Activated CD4-positive, alpha-beta T cell treated with anti-CD3 and anti-CD28 coated beads for 36 hours (primary cell): ENCODE data around the gene ERBB4. TPM values are rescaled to one million over a fixed set of nuclear protein-coding genes. Genes with fewer than 3 reads are reported as not detected.
"Not testable (repeated sequence)": the region's sequence is repeated elsewhere in the genome, so short reads cannot be mapped to it uniquely, and the experiment has no call there.

Experiments
- ATAC-seq: fragments of 200-7000 bp; cut with Tn5 transposase; one replicate; pipeline ENCODE4 v1.10.0; 2021; ENCODE audit warnings: mild to moderate bottlenecking, moderate library complexity
- CTCF ChIA-PET: fragments of 350-600 bp; sonication (Branson Sonifier 250); formaldehyde crosslinking; loops from one replicate; lab custom pipeline; 2021; ENCODE audit warnings: antibody characterized with exemption; lab: Charles Lee
- POLR2A ChIA-PET: fragments of 350-600 bp; sonication (Branson Sonifier 250); formaldehyde crosslinking; loops from one replicate; lab custom pipeline; 2021; ENCODE audit warnings: antibody characterized with exemption, inconsistent platforms; lab: Charles Lee
- DNase-seq: peaks from one replicate; pipeline ENCODE4 v3.0.0-alpha.2; 2020
- H3K27ac Mint-ChIP-seq: one replicate; pipeline ENCODE4 v1.8.0; 2021; ENCODE audit warnings: mixed read lengths
- H3K27me3 Mint-ChIP-seq: one replicate; pipeline ENCODE4 v1.8.0; 2021; ENCODE audit warnings: mixed read lengths
- H3K36me3 Mint-ChIP-seq: one replicate; pipeline ENCODE4 v1.8.0; 2021; ENCODE audit warnings: low read depth, mixed read lengths
- H3K4me1 Mint-ChIP-seq: one replicate; pipeline ENCODE4 v1.8.0; 2021; ENCODE audit warnings: mixed read lengths
- H3K4me3 Mint-ChIP-seq: one replicate; pipeline ENCODE4 v1.8.0; 2021; ENCODE audit warnings: mild to moderate bottlenecking, moderate library complexity, mixed read lengths
- H3K9me3 Mint-ChIP-seq: one replicate; pipeline ENCODE4 v1.8.0; 2021; ENCODE audit warnings: low read depth, mixed read lengths
- intact Hi-C, 2 experiments: fragments of 100-400 bp; cut with DNase I in 1 of 2; cut with micrococcal nuclease in 1 of 2; formaldehyde crosslinking; loops; one replicate each; pipeline versions ENCODE4 v1.14.2 to v1.15.1; 2022 to 2024; cut with DNase I, micrococcal nuclease
- total RNA-seq, 2 experiments: library from RNA; stranded (reverse); gene quantifications; one replicate each; pipeline ENCODE4 v1.2.3, GENCODE V29; 2021

The ERBB4 gene
- total RNA-seq, 2 experiments from 2014 or later, result not detected

- intact Hi-C loops, H3K9me3 Mint-ChIP-seq, POLR2A ChIA-PET, DNase-seq, H3K4me1 Mint-ChIP-seq, ATAC-seq, CTCF ChIA-PET, H3K27me3 Mint-ChIP-seq, H3K36me3 Mint-ChIP-seq, H3K4me3 Mint-ChIP-seq, H3K27ac Mint-ChIP-seq: not testable (repeated sequence)
Observed at GRCh38 chr2:212191438-212191837, 347.2 kb downstream of the ERBB4 start.

- DNase-seq (no peak), ATAC-seq (no peak)
- Mint-ChIP-seq H3K9me3 (no peaks in the 10 kb centered on the region), H3K27me3 (no peaks in the 10 kb centered on the region), H3K4me3 (no peak overlapping the region), H3K36me3 (no peaks in the 10 kb centered on the region), H3K27ac (no peak overlapping the region), H3K4me1 (no peaks in the 10 kb centered on the region)
- intact Hi-C loops, result no loop called here
- POLR2A ChIA-PET, result no interaction called here
- CTCF ChIA-PET, result interaction anchor here (0.7 kb wide), 1 partner anchor 64 kb away, joined by 3 read pairs; no protein-coding TSS in a partner anchor
Observed at GRCh38 chr2:212186166-212186565, 352.4 kb downstream of the ERBB4 start.

GRCh38 chr2:212181646-212182045, 357.0 kb downstream of the ERBB4 start:
- intact Hi-C loops, result no loop called here
- Mint-ChIP-seq H3K27me3 (no peaks in the 10 kb centered on the region), H3K4me3 (no peak overlapping the region), H3K4me1 (no peaks in the 10 kb centered on the region), H3K36me3 (no peaks in the 10 kb centered on the region), H3K27ac (no peak overlapping the region), H3K9me3 (no peaks in the 10 kb centered on the region)
- DNase-seq (no peak), ATAC-seq (no peak)
- ChIA-PET CTCF (no interaction called here), POLR2A (no interaction called here)

GRCh38 chr2:212180408-212181083, 358.1 kb downstream of the ERBB4 start:
- CTCF ChIA-PET, result no interaction called here
- no peak overlapping the region for H3K27ac Mint-ChIP-seq
- ATAC-seq (no peak), DNase-seq (no peak)
- H3K27me3 Mint-ChIP-seq, result no peaks in the 10 kb centered on the region
- H3K9me3 Mint-ChIP-seq, result no peaks in the 10 kb centered on the region
- no peaks in the 10 kb centered on the region for H3K4me1 Mint-ChIP-seq
- no peak overlapping the region for H3K4me3 Mint-ChIP-seq
- POLR2A ChIA-PET, result no interaction called here
- H3K36me3 Mint-ChIP-seq, result no peaks in the 10 kb centered on the region
- intact Hi-C loops, result no loop called here

- intact Hi-C loops, result no loop called here
- Mint-ChIP-seq H3K4me1 (no peaks in the 10 kb centered on the region), H3K9me3 (no peaks in the 10 kb centered on the region), H3K27ac (no peak overlapping the region), H3K27me3 (no peaks in the 10 kb centered on the region), H3K4me3 (no peak overlapping the region), H3K36me3 (no peaks in the 10 kb centered on the region)
- DNase-seq (no peak), ATAC-seq (no peak)
- ChIA-PET POLR2A (no interaction called here), CTCF (no interaction called here)
Observed at GRCh38 chr2:212177724-212178123, 360.9 kb downstream of the ERBB4 start.

GRCh38 chr2:212176151-212176550, 362.5 kb downstream of the ERBB4 start:
- Mint-ChIP-seq H3K36me3 (no peaks in the 10 kb centered on the region), H3K9me3 (peaks cover 3% of the 10 kb centered on the region), H3K4me3 (no peak overlapping the region), H3K27me3 (no peaks in the 10 kb centered on the region), H3K27ac (no peak overlapping the region), H3K4me1 (no peaks in the 10 kb centered on the region)
- ATAC-seq (no peak), DNase-seq (no peak)
- POLR2A ChIA-PET, result no interaction called here
- intact Hi-C loops, result no loop called here
- CTCF ChIA-PET, result no interaction called here

- intact Hi-C loops, result no loop called here
- H3K27ac Mint-ChIP-seq, result no peak overlapping the region
- DNase-seq, result no peak
- no peaks in the 10 kb centered on the region for H3K36me3 Mint-ChIP-seq
- ATAC-seq, result no peak
- H3K9me3 Mint-ChIP-seq, result peaks cover 8% of the 10 kb centered on the region
- H3K27me3 Mint-ChIP-seq, result no peaks in the 10 kb centered on the region
- H3K4me3 Mint-ChIP-seq, result no peak overlapping the region
- ChIA-PET POLR2A (no interaction called here), CTCF (no interaction called here)
- no peaks in the 10 kb centered on the region for H3K4me1 Mint-ChIP-seq
Observed at GRCh38 chr2:212173756-212174510, 364.7 kb downstream of the ERBB4 start.

GRCh38 chr2:212173331-212173730, 365.3 kb downstream of the ERBB4 start:
- ATAC-seq (no peak), DNase-seq (no peak)
- CTCF ChIA-PET, result no interaction called here
- Mint-ChIP-seq H3K4me3 (no peak overlapping the region), H3K4me1 (no peaks in the 10 kb centered on the region), H3K27me3 (no peaks in the 10 kb centered on the region), H3K27ac (no peak overlapping the region), H3K36me3 (no peaks in the 10 kb centered on the region), H3K9me3 (peaks cover 8% of the 10 kb centered on the region)
- intact Hi-C loops, result no loop called here
- POLR2A ChIA-PET, result no interaction called here

- peaks cover 10% of the 10 kb centered on the region for H3K9me3 Mint-ChIP-seq
- CTCF ChIA-PET, result no interaction called here
- POLR2A ChIA-PET, result no interaction called here
Observed at GRCh38 chr2:212170382-212170781, 368.2 kb downstream of the ERBB4 start.

GRCh38 chr2:212158081-212158480, 380.5 kb downstream of the ERBB4 start:
- no peaks in the 10 kb centered on the region for H3K4me1 Mint-ChIP-seq
- no peak for ATAC-seq
- no peak overlapping the region for H3K27ac Mint-ChIP-seq
- intact Hi-C loops, result no loop called here
- ChIA-PET POLR2A (no interaction called here), CTCF (no interaction called here)
- no peaks in the 10 kb centered on the region for H3K27me3 Mint-ChIP-seq
- H3K36me3 Mint-ChIP-seq, result no peaks in the 10 kb centered on the region
- no peaks in the 10 kb centered on the region for H3K9me3 Mint-ChIP-seq
- DNase-seq, result no peak
- H3K4me3 Mint-ChIP-seq, result no peak overlapping the region

More at GRCh38 chr2:212170382-212170781, 368.2 kb downstream of the ERBB4 start:
- no peak overlapping the region for H3K4me3 Mint-ChIP-seq
- DNase-seq, result no peak
- no peaks in the 10 kb centered on the region for H3K4me1 Mint-ChIP-seq
- H3K36me3 Mint-ChIP-seq, result no peaks in the 10 kb centered on the region
- H3K27me3 Mint-ChIP-seq, result no peaks in the 10 kb centered on the region
- ATAC-seq, result no peak
- intact Hi-C loops, result no loop called here
- H3K27ac Mint-ChIP-seq, result no peak overlapping the region

- Mint-ChIP-seq H3K27ac (no peak overlapping the region), H3K9me3 (no peaks in the 10 kb centered on the region), H3K4me1 (no peaks in the 10 kb centered on the region), H3K27me3 (no peaks in the 10 kb centered on the region), H3K4me3 (no peak overlapping the region), H3K36me3 (no peaks in the 10 kb centered on the region)
- intact Hi-C loops, result no loop called here
- ATAC-seq (no peak), DNase-seq (no peak)
- ChIA-PET POLR2A (no interaction called here), CTCF (interaction anchor here (1.1 kb wide), 1 partner anchor 9 kb away, joined by 3 read pairs; no protein-coding TSS in a partner anchor)
Observed at GRCh38 chr2:212157012-212157411, 381.6 kb downstream of the ERBB4 start.

- no peak for ATAC-seq
- no peak for DNase-seq
- no peak overlapping the region for H3K4me3 Mint-ChIP-seq
- H3K36me3 Mint-ChIP-seq, result no peaks in the 10 kb centered on the region
- no peaks in the 10 kb centered on the region for H3K27me3 Mint-ChIP-seq
- CTCF ChIA-PET, result interaction anchor here (1.1 kb wide), 1 partner anchor 8 kb away, joined by 3 read pairs; no protein-coding TSS in a partner anchor
- H3K9me3 Mint-ChIP-seq, result no peaks in the 10 kb centered on the region
- intact Hi-C loops, result no loop called here
- POLR2A ChIA-PET, result no interaction called here
- no peak overlapping the region for H3K27ac Mint-ChIP-seq
- H3K4me1 Mint-ChIP-seq, result no peaks in the 10 kb centered on the region
Observed at GRCh38 chr2:212156088-212156487, 382.5 kb downstream of the ERBB4 start.
